ENCODE data around the gene CDK5RAP1.

- TF ChIP-seq CTCF (IDR thresholded peaks at IDR 0.05) (no peak), EZH2 (IDR thresholded peaks at IDR 0.05) (no peak), EZH2phosphoT487 (IDR thresholded peaks at IDR 0.05) (no peak)
These were observed 67.7 kb downstream of the CDK5RAP1 start for GRCh38 chr20:33333616-33334015.
